ENCODE measurements around the gene ACTG1.

ACTG1 gene

DNA sequence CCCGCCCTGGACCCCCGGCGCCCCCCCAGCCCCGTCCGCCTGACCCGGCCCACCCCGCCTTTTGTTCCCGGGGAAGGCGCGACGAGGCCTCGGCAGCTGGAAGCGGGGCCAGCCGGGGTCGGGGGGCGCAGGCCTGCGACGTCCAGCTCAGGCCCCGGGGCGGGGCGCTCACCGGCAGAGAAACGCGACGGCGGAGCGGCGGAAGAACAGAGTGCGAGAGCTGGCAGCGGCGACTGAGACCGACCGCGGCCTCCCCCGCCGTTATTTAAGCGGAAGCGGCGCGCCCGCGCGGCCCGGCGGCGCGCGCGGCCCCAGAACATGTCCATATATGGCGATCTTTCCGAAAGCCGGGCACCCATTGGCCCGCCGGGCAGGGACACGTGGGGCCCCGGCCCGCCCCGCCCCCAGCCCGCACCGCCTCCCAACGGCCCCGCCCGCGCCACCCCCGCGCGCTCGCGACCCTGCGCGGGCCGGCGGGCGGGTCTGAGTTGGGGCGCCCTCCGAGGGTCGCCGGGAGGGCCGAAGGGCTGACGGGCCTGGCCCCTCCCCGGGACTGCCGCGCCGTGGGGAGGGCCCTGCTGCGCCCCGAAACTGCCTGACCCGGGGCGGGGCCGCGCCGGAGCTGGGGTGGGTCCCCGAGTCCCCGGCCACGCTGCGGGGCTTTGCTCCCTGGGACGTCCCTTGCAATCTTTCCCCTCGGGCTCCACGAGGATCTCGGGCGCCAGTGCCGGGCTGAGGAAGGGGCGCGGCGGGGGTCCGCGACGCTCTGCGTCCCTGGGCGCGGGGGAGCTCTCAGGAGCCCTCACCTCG, at the start of gene ACTG1:
Gene ACTG1, minus strand, starts transcription at position 238 of the 810 bp plus-strand sequence. CDS start 445 bp downstream, outside the sequence.
- DNase-seq (ENCODE audit: low read depth): peak; percentile 90

GRCh38 chr17:81561494-81561885, 48.9 kb upstream of the ACTG1 start:
- DNase-seq (ENCODE audit: low read depth): no peak

- no peak for DNase-seq (ENCODE audit: low read depth)
These were observed 46.6 kb upstream of the ACTG1 start for GRCh38 chr17:81558941-81559806.

- DNase-seq (ENCODE audit: low read depth): no peak
These were observed 45.5 kb upstream of the ACTG1 start for GRCh38 chr17:81558115-81558468.

GRCh38 chr17:81557276-81558114, 44.9 kb upstream of the ACTG1 start:
- no peak for DNase-seq (ENCODE audit: low read depth)

GRCh38 chr17:81556863-81557262, 44.3 kb upstream of the ACTG1 start:
- DNase-seq (ENCODE audit: low read depth): no peak

- no peak for DNase-seq (ENCODE audit: low read depth)
These were observed 43.6 kb upstream of the ACTG1 start for GRCh38 chr17:81556175-81556691.

GRCh38 chr17:81553616-81554181, 41.1 kb upstream of the ACTG1 start:
- no peak for DNase-seq (ENCODE audit: low read depth)

GRCh38 chr17:81553018-81553615, 40.5 kb upstream of the ACTG1 start:
- peak; percentile 61 for DNase-seq (ENCODE audit: low read depth)

GRCh38 chr17:81552244-81553017, 39.8 kb upstream of the ACTG1 start, which contains the start of gene FAAP100:
FAAP100 (minus strand) TSS chr17:81552353; CDS start chr17:81552330, 23 bp downstream.
- peak; percentile 76 for DNase-seq (ENCODE audit: low read depth)

GRCh38 chr17:81551458-81552243, 39.1 kb upstream of the ACTG1 start:
- DNase-seq (ENCODE audit: low read depth): no peak

GRCh38 chr17:81550830-81551457, 38.3 kb upstream of the ACTG1 start:
- no peak for DNase-seq (ENCODE audit: low read depth)

GRCh38 chr17:81550285-81550684, 37.7 kb upstream of the ACTG1 start:
- DNase-seq (ENCODE audit: low read depth): no peak

- no peak for DNase-seq (ENCODE audit: low read depth)
These were observed 37.2 kb upstream of the ACTG1 start for GRCh38 chr17:81549826-81550225.

DNA sequence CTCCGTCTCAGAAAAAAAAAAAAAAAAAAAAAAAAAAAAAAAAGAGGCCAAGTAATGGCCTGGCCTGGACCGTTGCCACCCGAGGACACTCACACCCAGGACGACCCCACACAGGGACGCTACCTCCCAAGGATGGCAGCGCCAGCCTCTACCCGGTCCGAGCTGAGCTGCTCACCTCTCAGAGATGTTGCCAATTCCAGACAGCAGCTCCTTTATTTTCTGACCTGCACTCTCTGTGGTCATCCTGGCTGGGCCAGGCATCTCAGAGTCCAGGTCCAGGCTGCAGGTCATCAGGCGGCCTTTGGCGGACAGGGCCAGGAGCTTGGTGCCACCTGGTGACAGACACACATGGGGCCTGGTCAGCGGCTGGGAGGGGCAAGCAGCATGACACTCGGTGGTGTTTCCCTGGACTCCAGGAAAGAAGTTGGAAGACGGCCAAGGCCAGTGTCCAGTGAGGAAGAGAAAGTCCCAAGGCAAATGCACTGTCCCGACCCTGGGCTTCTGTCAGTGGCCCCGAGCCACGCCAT, 36.5 kb upstream of the ACTG1 start:
- DNase-seq (ENCODE audit: low read depth): no peak

DNA sequence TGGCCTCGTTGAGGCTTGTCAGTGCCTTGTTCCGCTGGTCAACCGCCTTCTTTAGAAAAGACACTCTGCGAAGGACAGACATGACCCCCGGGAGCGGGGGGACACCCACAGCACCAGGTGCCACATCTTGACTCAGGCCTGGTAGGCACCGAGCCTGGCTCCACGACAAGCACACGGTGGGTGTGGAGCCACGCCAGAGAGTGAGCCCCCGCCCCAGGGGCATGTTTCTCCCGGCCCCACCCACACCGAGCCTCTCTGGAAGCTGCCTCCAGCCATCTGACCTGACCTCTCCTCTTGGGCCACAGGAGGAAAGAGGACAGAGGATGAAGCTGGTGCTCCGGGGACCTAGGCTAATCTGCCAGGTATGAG, 35.0 kb upstream of the ACTG1 start:
- DNase-seq (ENCODE audit: low read depth): no peak

- DNase-seq (ENCODE audit: low read depth): no peak
These were observed 34.5 kb upstream of the ACTG1 start for GRCh38 chr17:81546906-81547613.
